GM19351 (cell line): ENCODE measurements around the gene POM121C.
"Not testable (repeated sequence)": the region's sequence is repeated elsewhere in the genome, so short reads cannot be mapped to it uniquely, and the experiment has no call there.

Experiments
- ATAC-seq: cut with Tn5 transposase; IDR thresholded peaks from one replicate; pipeline ENCODE4 v1.9.1; 2021; ENCODE audit warnings: mild to moderate bottlenecking, moderate library complexity; ENCODE audit not compliant: unreplicated experiment

The POM121C gene

GRCh38 chr7:75397865-75398264 lies 88.2 kb downstream of the POM121C start:
- ATAC-seq: not testable (repeated sequence)

GRCh38 chr7:75395329-75395728 lies 90.8 kb downstream of the POM121C start, which contains the start of gene TRIM73:
Gene TRIM73, plus strand, starts transcription at chr7:75395629. Its CDS starts 3,305 bp downstream, at chr7:75398934.
- not testable (repeated sequence) for ATAC-seq

- not testable (repeated sequence) for ATAC-seq
These were observed 92.9 kb downstream of the POM121C start for GRCh38 chr7:75393194-75393593.

DNA sequence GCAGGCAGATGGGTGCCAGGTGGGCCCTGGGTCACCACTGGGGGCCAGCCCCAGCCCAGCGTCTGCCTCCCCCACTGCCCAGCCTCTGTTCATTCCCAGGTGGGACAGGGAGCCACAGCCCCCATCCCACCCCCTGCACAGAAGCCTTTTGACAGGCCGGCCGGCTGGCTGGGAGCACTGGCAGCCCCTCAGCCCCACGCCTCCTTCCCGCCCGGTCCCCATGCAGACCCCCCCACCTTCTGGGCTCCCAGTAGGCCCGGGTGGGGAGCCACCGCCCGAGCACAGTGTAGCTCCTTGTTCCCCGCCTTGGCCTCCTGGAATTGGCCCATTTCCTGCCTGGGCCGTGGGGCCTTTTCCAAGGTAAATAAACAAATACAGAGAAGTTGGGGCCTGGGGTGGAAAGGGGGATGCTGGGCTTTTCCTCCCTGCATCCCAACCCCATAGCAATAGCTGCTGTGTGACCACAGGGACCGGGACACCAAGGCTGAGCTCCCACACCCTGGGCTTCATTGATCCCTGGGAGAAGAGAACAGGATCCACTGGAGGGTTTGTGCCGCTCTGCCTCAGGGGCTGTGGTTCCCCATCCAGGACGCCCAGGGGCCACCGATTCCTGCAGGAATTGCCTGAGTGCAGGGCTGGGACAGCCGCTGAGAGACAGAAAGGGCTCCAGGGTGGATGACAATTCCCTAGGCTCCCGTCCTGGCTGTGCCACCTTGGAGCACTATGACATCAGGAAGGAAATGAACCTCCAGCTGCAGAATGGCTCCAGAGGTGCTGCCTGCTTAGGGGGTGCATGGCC lies 111.4 kb downstream of the POM121C start:
- not testable (repeated sequence) for ATAC-seq

DNA sequence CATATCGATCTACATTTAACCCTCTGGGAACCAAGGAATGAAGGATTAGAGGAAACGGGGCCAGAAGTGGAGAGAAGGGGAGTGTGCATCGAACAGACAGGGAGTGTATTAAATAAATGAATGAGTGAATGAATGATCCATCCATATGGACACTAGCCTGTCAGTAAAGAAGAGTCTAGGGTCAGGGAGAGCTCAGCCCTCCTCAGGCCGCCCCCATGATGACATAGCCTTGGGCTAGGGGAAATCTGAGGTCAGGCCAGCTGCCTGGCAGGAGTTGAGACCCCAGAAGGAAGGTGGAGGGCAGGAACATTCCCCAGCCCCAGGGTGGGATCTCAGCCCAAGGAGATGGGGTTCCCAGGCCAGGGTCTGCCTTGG lies 112.0 kb downstream of the POM121C start:
- not testable (repeated sequence) for ATAC-seq

DNA sequence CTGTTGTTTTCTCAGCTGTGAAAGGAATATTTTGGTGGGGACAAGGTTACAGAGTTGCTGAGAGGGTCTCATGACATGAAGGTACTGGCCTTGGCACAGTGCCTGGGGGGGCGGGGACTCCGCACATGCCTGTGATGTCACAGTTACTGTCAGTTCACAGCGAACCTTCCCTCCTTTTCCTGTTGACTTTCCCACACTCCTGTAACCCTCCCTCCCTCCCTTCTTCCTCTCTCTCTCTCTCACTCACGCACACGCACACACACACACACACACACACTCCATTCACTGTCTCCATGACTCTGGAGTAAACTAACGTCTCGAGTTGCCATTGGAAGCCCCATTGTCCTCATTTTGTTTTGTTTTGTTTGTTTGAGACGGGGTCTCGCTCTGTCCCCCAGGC lies 118.8 kb downstream of the POM121C start:
- ATAC-seq: not testable (repeated sequence)
